ENCODE results near the gene MAP1LC3A. TPM values are rescaled to one million over a fixed set of nuclear protein-coding genes. Genes with fewer than 3 reads are reported as not detected.

MAP1LC3A gene
- total RNA-seq, 2 donors from 2014 or later, result 44.8 to 46.2 TPM

GRCh38 chr20:34546751-34547181, 11.8 kb upstream of the MAP1LC3A start:
- TF ChIP-seq, protein P1, sequence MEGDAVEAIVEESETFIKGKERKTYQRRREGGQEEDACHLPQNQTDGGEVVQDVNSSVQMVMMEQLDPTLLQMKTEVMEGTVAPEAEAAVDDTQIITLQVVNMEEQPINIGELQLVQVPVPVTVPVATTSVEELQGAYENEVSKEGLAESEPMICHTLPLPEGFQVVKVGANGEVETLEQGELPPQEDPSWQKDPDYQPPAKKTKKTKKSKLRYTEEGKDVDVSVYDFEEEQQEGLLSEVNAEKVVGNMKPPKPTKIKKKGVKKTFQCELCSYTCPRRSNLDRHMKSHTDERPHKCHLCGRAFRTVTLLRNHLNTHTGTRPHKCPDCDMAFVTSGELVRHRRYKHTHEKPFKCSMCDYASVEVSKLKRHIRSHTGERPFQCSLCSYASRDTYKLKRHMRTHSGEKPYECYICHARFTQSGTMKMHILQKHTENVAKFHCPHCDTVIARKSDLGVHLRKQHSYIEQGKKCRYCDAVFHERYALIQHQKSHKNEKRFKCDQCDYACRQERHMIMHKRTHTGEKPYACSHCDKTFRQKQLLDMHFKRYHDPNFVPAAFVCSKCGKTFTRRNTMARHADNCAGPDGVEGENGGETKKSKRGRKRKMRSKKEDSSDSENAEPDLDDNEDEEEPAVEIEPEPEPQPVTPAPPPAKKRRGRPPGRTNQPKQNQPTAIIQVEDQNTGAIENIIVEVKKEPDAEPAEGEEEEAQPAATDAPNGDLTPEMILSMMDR (IDR thresholded peaks at IDR 0.05), result no peak
- no peaks in the 10 kb centered on the region for H3K27me3 ChIP-seq
- peak overlapping the region; percentile 39 for H3K4me3 ChIP-seq
- peak; percentile 67 for DNase-seq
- H3K36me3 ChIP-seq, result no peaks in the 10 kb centered on the region
- no peaks in the 10 kb centered on the region for H3K9me3 ChIP-seq
- peak overlapping the region; percentile 60 for H3K27ac ChIP-seq
- H3K4me1 ChIP-seq, result peaks cover 9% of the 10 kb centered on the region
- intact Hi-C loops (cut with DNase I), result no loop called here
- peak overlapping the region; percentile 41 to 89 for H3K9ac ChIP-seq (ENCODE audit: low read depth in 2 of 2, low read length in 2 of 2)

- Histone ChIP-seq H3K4me1 (peaks cover 7% of the 10 kb centered on the region), H3K27me3 (no peaks in the 10 kb centered on the region), H3K27ac (no peak overlapping the region), H3K9me3 (no peaks in the 10 kb centered on the region), H3K9ac (ENCODE audit: low read depth in 2 of 2, low read length in 2 of 2) (peak overlapping the region in 1 of 2 donors; percentile 13), H3K36me3 (no peaks in the 10 kb centered on the region), H3K4me3 (no peak overlapping the region)
- TF ChIP-seq, protein P1 (IDR thresholded peaks at IDR 0.05), result no peak
- intact Hi-C loops (cut with DNase I), result no loop called here
- DNase-seq, result no peak
These were observed 10.5 kb upstream of the MAP1LC3A start for GRCh38 chr20:34547844-34548613.

DNA sequence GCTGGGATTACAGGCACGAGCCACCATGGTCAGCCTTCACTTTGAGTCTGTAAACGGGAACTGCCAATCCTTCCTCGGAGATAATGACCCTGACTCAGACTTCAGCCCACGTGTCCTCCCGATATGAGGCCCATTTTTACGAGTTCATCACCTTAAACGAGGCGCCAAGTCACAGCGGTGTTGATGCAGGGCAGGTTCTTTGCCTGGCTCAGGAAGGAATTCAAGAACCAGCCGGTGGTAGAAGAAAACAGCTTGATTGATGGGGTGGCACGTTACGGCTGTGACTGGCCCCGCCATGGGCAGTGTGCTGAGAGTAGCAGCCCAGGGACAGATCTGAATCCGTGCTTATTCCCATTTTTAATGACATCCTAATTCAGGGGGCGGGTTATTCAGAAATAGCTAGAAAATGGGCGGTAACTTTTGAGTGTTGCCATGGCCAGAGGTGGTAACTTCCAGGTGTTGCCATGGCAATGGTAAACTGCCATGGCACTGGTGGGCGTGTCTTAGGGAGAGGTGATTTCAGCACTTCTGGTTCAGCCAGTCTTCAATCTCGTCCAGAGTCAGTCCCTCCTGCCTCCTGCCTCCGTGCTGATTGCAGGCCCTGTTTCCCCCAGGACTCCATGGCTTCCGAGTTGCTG, 9.1 kb upstream of the MAP1LC3A start:
- intact Hi-C loops (cut with DNase I), result no loop called here

GRCh38 chr20:34549929-34550305, 8.6 kb upstream of the MAP1LC3A start:
- H3K27me3 ChIP-seq, result no peaks in the 10 kb centered on the region
- no peaks in the 10 kb centered on the region for H3K36me3 ChIP-seq
- no peak overlapping the region for H3K9ac ChIP-seq (ENCODE audit: low read depth in 2 of 2, low read length in 2 of 2)
- H3K9me3 ChIP-seq, result no peaks in the 10 kb centered on the region
- H3K27ac ChIP-seq, result no peak overlapping the region
- DNase-seq, result no peak
- H3K4me1 ChIP-seq, result no peaks in the 10 kb centered on the region
- TF ChIP-seq, protein P1 (IDR thresholded peaks at IDR 0.05), result no peak
- intact Hi-C loops (cut with DNase I), result no loop called here
- no peak overlapping the region for H3K4me3 ChIP-seq

More for the DNA sequence above, 9.1 kb upstream of the MAP1LC3A start:
- Histone ChIP-seq H3K4me3 (no peak overlapping the region), H3K9me3 (no peaks in the 10 kb centered on the region), H3K36me3 (no peaks in the 10 kb centered on the region), H3K9ac (ENCODE audit: low read depth in 2 of 2, low read length in 2 of 2) (no peak overlapping the region), H3K27ac (no peak overlapping the region), H3K27me3 (no peaks in the 10 kb centered on the region), H3K4me1 (no peaks in the 10 kb centered on the region)
- TF ChIP-seq, protein P1 (IDR thresholded peaks at IDR 0.05), result no peak
- DNase-seq, result peak; percentile 70

- H3K4me1 ChIP-seq, result no peaks in the 10 kb centered on the region
- no peak for DNase-seq
- no peak overlapping the region for H3K27ac ChIP-seq
These were observed 5.9 kb upstream of the MAP1LC3A start for GRCh38 chr20:34552569-34552968.

More at GRCh38 chr20:34552569-34552968, 5.9 kb upstream of the MAP1LC3A start:
- Histone ChIP-seq H3K9ac (ENCODE audit: low read depth in 2 of 2, low read length in 2 of 2) (no peak overlapping the region), H3K9me3 (no peaks in the 10 kb centered on the region), H3K4me3 (no peak overlapping the region), H3K27me3 (no peaks in the 10 kb centered on the region), H3K36me3 (no peaks in the 10 kb centered on the region)
- intact Hi-C loops (cut with DNase I), result no loop called here
- TF ChIP-seq, protein P1 (IDR thresholded peaks at IDR 0.05), result no peak

All from colonic mucosa (tissue), 4 donors.